Breast epithelium (tissue), 4 donors: ENCODE measurements around the gene TGM5. TPM values are rescaled to one million over a fixed set of nuclear protein-coding genes. Genes with fewer than 3 reads are reported as not detected.

Experiments used
- DNase-seq, 2 donors: peaks; one replicate each; pipeline ENCODE4 v3.0.0-alpha.2; 2019; ENCODE audit warnings: low spot score in 2 of 2
- H3K27ac ChIP-seq, 2 donors: fragments of 200-600 bp; sonication (generic) in 1 of 2; one replicate each; pipeline ENCODE4 v1.5.1; 2016 to 2019; ENCODE audit warnings: mild to moderate bottlenecking in 1 of 2
- H3K27me3 ChIP-seq, 2 donors: fragments of 200-600 bp; sonication (generic) in 1 of 2; one replicate each; pipeline versions ENCODE4 v1.5.1 to v1.6.0; 2017 to 2019; ENCODE audit warnings: control low read depth in 1 of 2, mild to moderate bottlenecking in 1 of 2
- H3K36me3 ChIP-seq: fragments of 200-600 bp; one replicate; pipeline ENCODE4 v1.5.1; 2019
- H3K4me1 ChIP-seq, 2 donors: fragments of 200-600 bp; sonication (generic); one replicate each; pipeline ENCODE4 v1.5.1; 2016 to 2019; ENCODE audit warnings: control low read depth in 1 of 2
- H3K4me3 ChIP-seq, 3 donors: fragments of 200-600 bp; sonication (generic); 1 replicate in 2 of 3; 2 replicates in 1 of 3; pipeline ENCODE4 v1.5.1; 2016 to 2019; ENCODE audit warnings: mild to moderate bottlenecking in 3 of 3, moderate library complexity in 2 of 3
- H3K9me3 ChIP-seq, 2 donors: fragments of 200-600 bp; sonication (generic) in 1 of 2; one replicate each; pipeline ENCODE4 v1.5.1; 2016 to 2019; ENCODE audit warnings: control low read depth in 1 of 2
- CTCF ChIP-seq, 3 donors: fragments of 450-650 bp; IDR thresholded peaks; one replicate each; pipeline ENCODE4 v1.5.1; 2016 to 2017; ENCODE audit warnings: antibody characterized with exemption in 3 of 3, mild to moderate bottlenecking in 3 of 3, moderate library complexity in 3 of 3
- POLR2A ChIP-seq: fragments of 450-650 bp; IDR thresholded peaks from one replicate; pipeline ENCODE4 v1.6.1; 2016; ENCODE audit warnings: antibody characterized with exemption, mild to moderate bottlenecking, moderate library complexity
- POLR2AphosphoS5 ChIP-seq, 3 donors: sonication (generic); formaldehyde crosslinking; IDR thresholded peaks; one replicate each; pipeline ENCODE4 v1.6.1; 2017; ENCODE audit warnings: antibody characterized with exemption in 3 of 3
- intact Hi-C: fragments of 100-400 bp; cut with DNase I; formaldehyde crosslinking; loops from one replicate; pipeline ENCODE4 v1.15.1; 2023; ENCODE audit warnings: low total_unique reads
- total RNA-seq, 3 donors: library from RNA; depleted of rRNA; stranded (reverse); fragments of >200 nt; gene quantifications; one replicate each; pipeline ENCODE4 v1.1.0, GENCODE V29; 2016

The TGM5 gene
- total RNA-seq, 3 donors from 2014 or later: 1.6 to 3.1 (median 2.7) TPM

DNA sequence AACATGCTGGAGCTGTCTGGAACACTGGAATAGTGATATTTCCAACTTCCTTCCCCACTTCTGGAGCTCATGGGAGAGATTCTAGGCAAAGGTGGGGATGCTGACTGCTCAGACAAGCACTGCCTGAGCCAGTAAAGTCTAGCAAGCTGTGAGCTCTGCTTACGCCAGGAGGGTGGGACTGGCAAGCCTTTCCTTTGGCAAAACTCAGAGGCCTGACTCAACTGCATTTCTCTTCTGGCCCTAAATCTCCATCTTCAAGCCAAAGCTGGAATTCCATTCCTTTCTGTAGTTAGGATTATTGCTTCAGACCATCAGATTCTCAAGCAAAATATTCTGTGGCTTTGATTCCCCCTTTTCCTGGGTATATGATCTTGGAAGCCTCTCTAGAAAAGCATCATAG is 25.6 kb downstream of the TGM5 start:
- Histone ChIP-seq H3K36me3 (no peaks in the 10 kb centered on the region), H3K27ac (peak overlapping the region; percentile 42 to 66), H3K4me1 (no peaks in the 10 kb centered on the region), H3K4me3 (no peak overlapping the region), H3K27me3 (no peaks in the 10 kb centered on the region), H3K9me3 (no peaks in the 10 kb centered on the region)
- peak in 1 of 2 donors; percentile 44 for DNase-seq
- TF ChIP-seq POLR2A: no peak
- no peak for TF ChIP-seq CTCF (IDR thresholded peaks at IDR 0.05)
- TF ChIP-seq POLR2AphosphoS5 (IDR thresholded peaks at IDR 0.05): no peak
- intact Hi-C loops: no loop called here

DNA sequence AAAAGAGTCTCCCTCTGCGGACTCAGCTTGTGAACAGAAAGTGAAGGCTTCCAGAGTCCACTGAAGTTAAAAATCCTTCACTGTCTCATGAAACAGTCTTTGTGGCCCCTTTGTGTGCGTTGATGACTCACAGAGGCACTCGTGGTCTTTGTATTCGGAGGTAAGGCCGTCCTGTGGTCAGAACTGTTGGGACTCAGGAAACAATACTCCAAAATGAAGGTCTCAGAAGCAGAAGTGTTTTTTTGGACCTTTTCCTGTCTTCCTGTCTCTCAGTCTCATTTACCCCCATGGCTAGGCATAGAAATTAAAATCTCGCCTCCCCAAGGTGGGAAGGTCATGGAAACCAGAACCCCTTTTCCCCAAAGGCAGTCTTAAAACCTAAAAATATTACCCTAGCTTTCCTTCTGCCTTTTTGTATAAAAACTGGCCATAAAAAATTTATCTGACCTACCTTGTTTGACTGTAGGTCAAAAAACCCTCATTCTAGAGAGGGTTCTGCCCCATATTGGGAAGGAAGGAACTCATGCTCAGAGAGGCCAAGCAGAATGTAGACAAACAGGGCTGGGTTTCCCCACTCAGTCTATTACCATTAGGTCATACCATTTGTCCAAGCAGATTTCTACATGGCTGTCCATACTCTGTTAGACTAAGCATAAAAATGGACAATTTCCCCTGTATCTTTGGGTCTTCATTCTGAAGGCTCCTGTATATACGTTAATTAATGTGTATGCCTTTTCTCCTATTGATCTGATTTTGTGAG is 26.8 kb downstream of the TGM5 start:
- Histone ChIP-seq H3K27me3 (no peaks in the 10 kb centered on the region), H3K4me1 (no peaks in the 10 kb centered on the region), H3K36me3 (no peaks in the 10 kb centered on the region), H3K9me3 (no peaks in the 10 kb centered on the region), H3K4me3 (no peak overlapping the region), H3K27ac (no peak overlapping the region)
- TF ChIP-seq POLR2A (no peak), CTCF (IDR thresholded peaks at IDR 0.05) (no peak), POLR2AphosphoS5 (IDR thresholded peaks at IDR 0.05) (no peak)
- intact Hi-C loops: no loop called here
- no peak for DNase-seq

DNA sequence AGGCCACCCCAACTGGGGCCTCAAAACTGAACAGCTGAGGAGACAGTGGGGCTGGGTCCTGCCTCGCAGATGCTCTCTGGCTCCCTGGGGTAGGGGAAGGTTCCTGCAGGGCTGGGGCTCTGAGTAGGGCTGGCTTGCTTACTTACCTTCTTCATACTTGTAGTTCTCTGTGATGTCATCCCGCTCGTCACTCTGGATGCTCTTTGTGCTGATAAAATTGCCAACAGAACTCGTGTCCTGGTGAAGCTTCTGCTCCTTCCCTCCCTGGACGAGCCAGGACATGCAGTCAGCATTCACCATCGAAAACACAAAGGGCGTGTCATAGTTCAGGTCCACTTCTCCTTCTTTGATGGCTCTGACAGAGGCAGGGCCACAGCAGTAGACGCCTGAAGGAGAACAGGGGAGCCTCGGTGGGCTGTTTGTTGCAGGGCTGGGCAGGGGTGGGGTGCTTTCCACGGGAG is 28.0 kb downstream of the TGM5 start:
- Histone ChIP-seq H3K36me3 (no peaks in the 10 kb centered on the region), H3K9me3 (no peaks in the 10 kb centered on the region), H3K4me3 (no peak overlapping the region), H3K27me3 (no peaks in the 10 kb centered on the region), H3K4me1 (no peaks in the 10 kb centered on the region), H3K27ac (no peak overlapping the region)
- TF ChIP-seq CTCF (IDR thresholded peaks at IDR 0.05) (no peak), POLR2AphosphoS5 (IDR thresholded peaks at IDR 0.05) (no peak), POLR2A (no peak)
- DNase-seq: no peak
- intact Hi-C loops: no loop called here

GRCh38 chr15:43237842-43238470 is 28.8 kb downstream of the TGM5 start:
- no peak for DNase-seq
- TF ChIP-seq CTCF (IDR thresholded peaks at IDR 0.05) (no peak), POLR2AphosphoS5 (IDR thresholded peaks at IDR 0.05) (no peak)
- intact Hi-C loops: no loop called here

GRCh38 chr15:43235536-43235935 is 31.2 kb downstream of the TGM5 start:
- DNase-seq: no peak
- Histone ChIP-seq H3K27me3 (no peaks in the 10 kb centered on the region), H3K4me3 (no peak overlapping the region), H3K4me1 (no peaks in the 10 kb centered on the region), H3K36me3 (no peaks in the 10 kb centered on the region), H3K9me3 (no peaks in the 10 kb centered on the region), H3K27ac (no peak overlapping the region)
- intact Hi-C loops: no loop called here
- TF ChIP-seq POLR2A (no peak), POLR2AphosphoS5 (IDR thresholded peaks at IDR 0.05) (no peak), CTCF (IDR thresholded peaks at IDR 0.05) (no peak)

More at GRCh38 chr15:43237842-43238470, 28.8 kb downstream of the TGM5 start:
- H3K4me1 ChIP-seq: no peaks in the 10 kb centered on the region
- no peak overlapping the region for H3K27ac ChIP-seq
- H3K27me3 ChIP-seq: no peaks in the 10 kb centered on the region
- no peaks in the 10 kb centered on the region for H3K36me3 ChIP-seq
- H3K4me3 ChIP-seq: no peak overlapping the region
- H3K9me3 ChIP-seq: no peaks in the 10 kb centered on the region
